GM12878 (cell line): ENCODE measurements around the gene GJD3. TPM values are rescaled to one million over a fixed set of nuclear protein-coding genes. Genes with fewer than 3 reads are reported as not detected.

ENCODE experiments used
- BCL11A ChIP-seq: IDR thresholded peaks from 2 replicates; pipeline ENCODE4 v1.6.1; 2011; ENCODE audit warnings: low read depth, low read length
- CEBPZ ChIP-seq: fragments of 150-350 bp; IDR thresholded peaks from 2 replicates; pipeline ENCODE4 v1.6.1; 2016; ENCODE audit warnings: low read depth, low read length
- CREB1 ChIP-seq: IDR thresholded peaks from 2 replicates; pipeline ENCODE4 v1.6.1; 2012; ENCODE audit warnings: low read depth, mild to moderate bottlenecking, inconsistent platforms
- HDAC2 ChIP-seq: fragments of 200-600 bp; sonication (generic); IDR thresholded peaks from 2 replicates; pipeline ENCODE4 v1.6.1; 2017
- HDGF ChIP-seq: fragments of 450-650 bp; IDR thresholded peaks from 2 replicates; pipeline ENCODE4 v1.6.1; 2016; ENCODE audit warnings: antibody characterized with exemption
- PAX5 ChIP-seq: IDR thresholded peaks from 2 replicates; pipeline ENCODE4 v1.6.1; 2011; ENCODE audit warnings: low read depth, low read length, borderline replicate concordance
- PML ChIP-seq: IDR thresholded peaks from 2 replicates; pipeline ENCODE4 v1.6.1; 2012; ENCODE audit warnings: low read length, inconsistent platforms
- RELB ChIP-seq: fragments of 450-650 bp; IDR thresholded peaks from 2 replicates; pipeline ENCODE4 v1.6.1; 2017; ENCODE audit warnings: low read depth, mild to moderate bottlenecking, moderate library complexity
- RFX5 ChIP-seq: IDR thresholded peaks from 2 replicates; pipeline ENCODE4 v1.6.1; 2011; ENCODE audit warnings: low read depth, low read length, improper control_type of control experiment
- SIN3A ChIP-seq: IDR thresholded peaks from 2 replicates; pipeline ENCODE4 v1.6.1; 2012; ENCODE audit warnings: low read depth, low read length, improper control_type of control experiment
- SMAD1 ChIP-seq: fragments of 450-650 bp; IDR thresholded peaks from 2 replicates; pipeline ENCODE4 v1.6.1; 2018; ENCODE audit warnings: mild to moderate bottlenecking, low read depth; ENCODE audit not compliant: partially characterized antibody
- SRF ChIP-seq, 2 experiments: IDR thresholded peaks; 2 replicates each; pipeline ENCODE4 v1.6.1; 2011; ENCODE audit warnings: low read depth in 2 of 2, low read length in 2 of 2, mild to moderate bottlenecking in 1 of 2, moderate library complexity in 1 of 2
- TCF12 ChIP-seq: IDR thresholded peaks from 2 replicates; pipeline ENCODE4 v1.6.1; 2011; ENCODE audit warnings: low read depth, mild to moderate bottlenecking, low read length
- TCF3 ChIP-seq: IDR thresholded peaks from 2 replicates; pipeline ENCODE4 v1.6.1; 2012; ENCODE audit warnings: low read depth, mild to moderate bottlenecking, low read length, borderline replicate concordance; ENCODE audit not compliant: insufficient read depth
- YY1 ChIP-seq: IDR thresholded peaks from 2 replicates; pipeline ENCODE4 v1.6.1; 2011; ENCODE audit warnings: low read depth, mild to moderate bottlenecking, low read length
- ZBTB11 ChIP-seq: fragments of 450-650 bp; formaldehyde crosslinking; IDR thresholded peaks from 2 replicates; pipeline ENCODE4 v1.5.0; 2022; ENCODE audit warnings: mild to moderate bottlenecking, missing genetic modification characterization
- ZBTB4 ChIP-seq: fragments of 450-650 bp; formaldehyde crosslinking; IDR thresholded peaks from 2 replicates; pipeline ENCODE4 v1.4.0; 2022; ENCODE audit warnings: mild to moderate bottlenecking, moderate library complexity
- polyA plus RNA-seq, 11 experiments: library from polyadenylated mRNA; depleted of rRNA in 4 of 11; unstranded in 6 of 11; stranded (reverse) in 5 of 11; fragments of >200 nt; fragmentation: Nextera tagmentation in 4 of 11; fragmentation: Illumina TruSeq in 1 of 11; extraction: Ambion mirVana in 4 of 11; extraction: Trizol in 1 of 11; gene quantifications; 1 replicate in 1 of 11; 2 replicates in 10 of 11; pipeline versions ENCODE4 v1.2.1 to v1.2.3, GENCODE V29; 2011 to 2016; ENCODE audit warnings: inconsistent platforms in 2 of 11, missing spikeins in 2 of 11, low read depth in 1 of 11
- total RNA-seq, 4 experiments: library from RNA; depleted of rRNA in 3 of 4; stranded (reverse); fragments of >200 nt in 3 of 4; fragmentation: Illumina TruSeq in 1 of 4; extraction: Trizol in 1 of 4; gene quantifications; 2 replicates each; pipeline versions ENCODE4 v1.2.1 to v1.2.3, GENCODE V29; 2013 to 2021

Gene GJD3
- total and polyA plus RNA-seq, 10 of the 15 experiments (the other 5 are each of a cell fraction or from before 2014, with no cell fraction given) = 1.6 TPM; not detected in 9

GRCh38 chr17:40323391-40324381, 40.9 kb downstream of the GJD3 start (continued):
- TF ChIP-seq RELB = peak; percentile 86
- no peak for TF ChIP-seq RFX5
- peak; percentile 76 for TF ChIP-seq TCF3
- peak; percentile 31; the same call in 1 of the 2 replicates for TF ChIP-seq BCL11A
- TF ChIP-seq CEBPZ = no peak
- no peak for TF ChIP-seq HDAC2
- TF ChIP-seq SIN3A = no peak
- TF ChIP-seq HDGF = 0 out of 2 replicates have a peak, but pooled peaks have one; percentile 16
- TF ChIP-seq CREB1 = no peak
- peak; percentile 40; the same call in 1 of the 2 replicates for TF ChIP-seq PAX5
- peak; percentile 69 for TF ChIP-seq TCF12
- TF ChIP-seq SMAD1 = no peak
- no peak for TF ChIP-seq ZBTB4 (CRISPR knock-in tag)
- TF ChIP-seq SRF (IDR thresholded peaks at IDR 0.05; ENCODE audit: low read depth in 2 of 2, low read length in 2 of 2) = no peak
- no peak for TF ChIP-seq ZBTB11 (CRISPR knock-in tag)
- TF ChIP-seq PML = no peak
- TF ChIP-seq YY1 = 0 out of 2 replicates have a peak, but pooled peaks have one; percentile 26
